ENCODE data around the gene LRRC34.

DNA sequence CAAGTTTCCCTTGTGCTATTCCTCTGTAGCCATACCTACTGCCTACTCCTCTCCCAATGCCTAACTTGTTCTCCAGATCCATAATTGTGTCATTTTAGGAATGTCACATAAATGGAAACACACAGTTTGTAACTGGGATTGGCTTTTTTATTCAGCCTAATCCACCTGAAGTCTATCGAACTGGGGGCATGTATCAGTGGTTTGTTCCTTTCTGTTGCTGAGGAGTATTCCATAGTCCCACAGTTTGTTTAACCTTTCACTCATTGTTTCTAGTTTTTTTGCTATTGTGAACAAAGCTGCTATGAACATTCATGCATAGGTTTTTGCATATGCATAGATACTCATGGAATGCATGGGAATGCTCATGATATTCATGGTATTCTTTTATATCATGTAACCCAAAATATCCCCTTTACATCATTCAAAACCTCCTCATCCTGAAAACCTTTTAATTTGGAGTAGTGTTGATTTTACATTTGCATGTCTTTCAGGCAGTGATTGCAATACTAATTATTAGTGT is 25.9 kb upstream of the LRRC34 start:
- TF ChIP-seq POLR2A (IDR thresholded peaks at IDR 0.05; ENCODE audit: low read length): no peak
- no peak for TF ChIP-seq GATA1 (IDR thresholded peaks at IDR 0.05; ENCODE audit: low read depth, low read length)
